B cell (primary cell): ENCODE measurements around the gene DOLPP1. TPM values are rescaled to one million over a fixed set of nuclear protein-coding genes. Genes with fewer than 3 reads are reported as not detected.
A peak's percentile ranks its signal among the peaks of the same experiment; 100 is the strongest.

Experiments used
- ATAC-seq: fragments of 200-7000 bp; cut with Tn5 transposase; one replicate; pipeline ENCODE4 v1.10.0; 2021; ENCODE audit warnings: low read depth, mild to moderate bottlenecking, moderate number of reproducible peaks, moderate library complexity
- CTCF ChIA-PET: fragments of 350-600 bp; sonication (Branson Sonifier 250); formaldehyde crosslinking; loops from one replicate; lab custom pipeline; 2021; ENCODE audit warnings: antibody characterized with exemption, inconsistent platforms; lab: Charles Lee
- POLR2A ChIA-PET: fragments of 350-600 bp; sonication (Branson Sonifier 250); formaldehyde crosslinking; loops from one replicate; lab custom pipeline; 2021; ENCODE audit warnings: antibody characterized with exemption; lab: Charles Lee
- DNase-seq: peaks from one replicate; pipeline ENCODE4 v3.0.0; 2013
- H2AFZ ChIP-seq: 2 replicates; pipeline ENCODE4 v1.6.1; 2012; ENCODE audit warnings: mild to moderate bottlenecking, low read depth, low read length; ENCODE audit not compliant: insufficient read depth, poor library complexity, severe bottlenecking
- H3K27ac ChIP-seq, 2 donors: 1 replicate in 1 of 2; 2 replicates in 1 of 2; pipeline ENCODE4 v1.5.1; 2012 to 2013; ENCODE audit warnings: low read length in 2 of 2, mild to moderate bottlenecking in 2 of 2, moderate library complexity in 1 of 2
- H3K27me3 ChIP-seq, 4 experiments: fragments of 200-600 bp in 1 of 4; sonication (generic) in 1 of 4; replicated peaks in 1 of 4; 1 replicate in 2 of 4; 2 replicates in 2 of 4; pipeline versions ENCODE4 v1.6.1 to v1.7.0; 2013 to 2016; ENCODE audit warnings: low read length in 3 of 4, mild to moderate bottlenecking in 2 of 4, mixed read lengths in 1 of 4, moderate library complexity in 1 of 4; ENCODE audit not compliant: insufficient read depth in 4 of 4, control insufficient read depth in 3 of 4; ENCODE audit errors: control extremely low read depth in 1 of 4
- H3K36me3 ChIP-seq, 2 experiments: replicated peaks in 1 of 2; 1 replicate in 1 of 2; 2 replicates in 1 of 2; pipeline versions ENCODE4 v1.6.1 to v1.7.1; 2013; ENCODE audit warnings: low read length in 1 of 2; ENCODE audit not compliant: insufficient read depth in 2 of 2, control insufficient read depth in 1 of 2; ENCODE audit errors: control extremely low read depth in 1 of 2, extremely low read depth in 1 of 2
- H3K4me1 ChIP-seq, 2 donors: fragments of 200-600 bp in 1 of 2; sonication (generic) in 1 of 2; 1 replicate in 1 of 2; 2 replicates in 1 of 2; pipeline versions ENCODE4 v1.5.1 to v1.6.1; 2013 to 2017; ENCODE audit warnings: low read length in 2 of 2; ENCODE audit not compliant: control insufficient read depth in 2 of 2, insufficient read depth in 2 of 2
- H3K4me2 ChIP-seq: replicated peaks from 2 replicates; pipeline ENCODE3; 2012; ENCODE audit warnings: mild to moderate bottlenecking, low read depth, low read length; ENCODE audit not compliant: poor library complexity, severe bottlenecking
- H3K4me3 ChIP-seq, 5 experiments: fragments of 200-600 bp in 1 of 5; sonication (generic) in 1 of 5; 1 replicate in 3 of 5; 2 replicates in 2 of 5; pipeline versions ENCODE4 v1.5.1 to v1.7.0; 2011 to 2016; ENCODE audit warnings: low read length in 4 of 5, mild to moderate bottlenecking in 4 of 5, low read depth in 2 of 5, control low read depth in 1 of 5, moderate library complexity in 1 of 5; ENCODE audit not compliant: insufficient read depth in 1 of 5; ENCODE audit errors: control extremely low read depth in 1 of 5, extremely low read depth in 1 of 5
- H3K79me2 ChIP-seq: fragments of 200-600 bp; sonication (generic); one replicate; pipeline ENCODE4 v1.6.0; 2016; ENCODE audit warnings: low read length; ENCODE audit not compliant: control insufficient read depth, insufficient read depth
- H3K9ac ChIP-seq: fragments of 200-600 bp; sonication (generic); 2 replicates; pipeline ENCODE4 v1.6.1; 2017; ENCODE audit warnings: mild to moderate bottlenecking, low read length, moderate library complexity
- H3K9me3 ChIP-seq, 3 donors: one replicate each; pipeline versions ENCODE4 v1.6.1 to v1.7.1; 2013; ENCODE audit warnings: low read length in 2 of 3; ENCODE audit not compliant: control insufficient read depth in 2 of 3, insufficient read depth in 1 of 3; ENCODE audit errors: control extremely low read depth in 1 of 3
- H4K20me1 ChIP-seq: 2 replicates; pipeline ENCODE4 v1.6.0; 2012; ENCODE audit warnings: mild to moderate bottlenecking, low read length; ENCODE audit not compliant: insufficient read depth, control insufficient read depth, poor library complexity, severe bottlenecking
- H3K27ac Mint-ChIP-seq: one replicate; pipeline ENCODE4 v1.8.0; 2021; ENCODE audit warnings: mixed read lengths
- H3K27me3 Mint-ChIP-seq: one replicate; pipeline ENCODE4 v1.8.0; 2021; ENCODE audit warnings: mixed read lengths
- H3K4me1 Mint-ChIP-seq: one replicate; pipeline ENCODE4 v1.8.0; 2021; ENCODE audit warnings: mixed read lengths
- H3K4me3 Mint-ChIP-seq: one replicate; pipeline ENCODE4 v1.8.0; 2021; ENCODE audit warnings: mixed read lengths
- H3K9me3 Mint-ChIP-seq: one replicate; pipeline ENCODE4 v1.8.0; 2022; ENCODE audit warnings: mixed read lengths; ENCODE audit not compliant: insufficient read depth
- CTCF ChIP-seq: fragments of 200-600 bp; IDR thresholded peaks from one replicate; pipeline ENCODE4 v1.8.0; 2022; ENCODE audit warnings: antibody characterized with exemption, mild to moderate bottlenecking
- EZH2 ChIP-seq: IDR thresholded peaks from 2 replicates; pipeline ENCODE4 v1.6.1; 2012; ENCODE audit warnings: borderline replicate concordance, low read depth, mild to moderate bottlenecking, moderate library complexity, low read length; ENCODE audit not compliant: insufficient read depth, poor library complexity, severe bottlenecking
- WGBS: methylation state at CpG from one replicate; pipeline ENCODE4 v1.1.5; 2013; ENCODE audit warnings: missing lambda C conversion rate; ENCODE audit not compliant: insufficient coverage; 5-methylcytosine and 5-hydroxymethylcytosine counted together
- intact Hi-C: fragments of 100-400 bp; cut with micrococcal nuclease; formaldehyde crosslinking; loops from one replicate; pipeline ENCODE4 v1.10.0; 2022
- polyA plus RNA-seq: library from polyadenylated mRNA; depleted of rRNA; stranded (reverse); fragments of >200 nt; gene quantifications from 2 replicates; pipeline ENCODE4 v1.2.3, GENCODE V29; 2012
- total RNA-seq, 2 donors: library from RNA; stranded (reverse); fragments of 120-200 nt in 1 of 2; gene quantifications; 1 replicate in 1 of 2; 2 replicates in 1 of 2; pipeline versions ENCODE4 v1.2.3 to v1.2.4, GENCODE V29; 2013 to 2022

The DOLPP1 gene
- total and polyA plus RNA-seq, 2 donors (not counting 1 experiment from before 2014, with no cell fraction given) = 4.7 to 8.6 TPM

- H3K4me1 Mint-ChIP-seq = peaks cover 47% of the 10 kb centered on the region
- CTCF ChIA-PET = interaction anchor here (0.5 to 18.9 kb wide), 30 partner anchors 9 to 988 kb away, joined by 3 to 382 read pairs (median 4); partner anchors contain the start of genes C9orf50, CRAT, IER5L and NTMT1
- Histone ChIP-seq H3K4me3 (peak overlapping the region; percentile 43 to 64 (median 57)), H3K27me3 (no peaks in the 10 kb centered on the region), H3K9me3 (no peaks in the 10 kb centered on the region), H3K9ac (peak overlapping the region; percentile 66), H4K20me1 (peaks cover 8% of the 10 kb centered on the region), H3K36me3 (peaks cover 0 to 45% of the 10 kb centered on the region in 2 experiments), H2AFZ (peak overlapping the region; percentile 79), H3K79me2 (peaks cover 29% of the 10 kb centered on the region), H3K4me1 (peaks cover 43 to 50% of the 10 kb centered on the region in 2 donors), H3K4me2 (peak overlapping the region; percentile 94), H3K27ac (peak overlapping the region; percentile 97 to 100)
- ATAC-seq = peak; percentile 83
- 0% methylated on average over 9 of the region's 11 CpGs for WGBS
- intact Hi-C loops = loop anchor here (1.0 to 2.0 kb wide), 11 partner anchors 29 to 749 kb away; partner anchors contain the start of genes ASB6, DOLPP1, IER5L and NTMT1
- H3K27me3 Mint-ChIP-seq = no peaks in the 10 kb centered on the region
- TF ChIP-seq EZH2 (no peak), CTCF (no peak)
- H3K27ac Mint-ChIP-seq = peak overlapping the region; percentile 94
- no peaks in the 10 kb centered on the region for H3K9me3 Mint-ChIP-seq
- DNase-seq = peak; percentile 95
- H3K4me3 Mint-ChIP-seq = peak overlapping the region; percentile 90
- POLR2A ChIA-PET = interaction anchor here (0.5 to 2.6 kb wide), 14 partner anchors 8 to 644 kb away, joined by 3 to 22 read pairs (median 6); partner anchors contain the start of genes CRAT, IER5L, NTMT1 and PTPA
Measured at GRCh38 chr9:129139993-129140396, 59.1 kb downstream of the DOLPP1 start.

Other genes with a start within 250 kb of the DOLPP1 start
- 6.4 and 7.0 TPM in 2 replicates for gene KYAT1, start 199.2 kb upstream of the DOLPP1 start, total RNA-seq
- gene KYAT1, start 199.2 kb upstream of the DOLPP1 start, polyA plus RNA-seq = 13.4 and 16.2 TPM in 2 replicates
- gene LRRC8A, start 199.0 kb upstream of the DOLPP1 start, total RNA-seq = 14.5 and 15.1 TPM in 2 replicates
- 13.1 and 23.1 TPM in 2 replicates for gene LRRC8A, start 199.0 kb upstream of the DOLPP1 start, polyA plus RNA-seq
- 0.96 and 1.5 TPM in 2 replicates for gene PHYHD1, start 160.1 kb upstream of the DOLPP1 start, total RNA-seq
- 2.0 and 4.4 TPM in 2 replicates for gene PHYHD1, start 160.1 kb upstream of the DOLPP1 start, polyA plus RNA-seq
- gene DOLK, start 133.5 kb upstream of the DOLPP1 start, total RNA-seq = 11.1 and 12.2 TPM in 2 replicates
- gene DOLK, start 133.5 kb upstream of the DOLPP1 start, polyA plus RNA-seq = 1.9 and 3.0 TPM in 2 replicates
- gene NUP188, start 133.4 kb upstream of the DOLPP1 start, total RNA-seq = 83.6 and 93.2 TPM in 2 replicates
- gene NUP188, start 133.4 kb upstream of the DOLPP1 start, polyA plus RNA-seq = 42.8 and 47.7 TPM in 2 replicates
- gene SH3GLB2, start 52.8 kb upstream of the DOLPP1 start, total RNA-seq = 110 and 111 TPM in 2 replicates
- 174 and 176 TPM in 2 replicates for gene SH3GLB2, start 52.8 kb upstream of the DOLPP1 start, polyA plus RNA-seq
- 71.6 and 78.1 TPM in 2 replicates for gene MIGA2, start 44.5 kb upstream of the DOLPP1 start, total RNA-seq
- gene MIGA2, start 44.5 kb upstream of the DOLPP1 start, polyA plus RNA-seq = 62.1 and 85.3 TPM in 2 replicates
- gene CRAT, start 29.7 kb downstream of the DOLPP1 start, total RNA-seq = 11.8 and 14.1 TPM in 2 replicates
- gene CRAT, start 29.7 kb downstream of the DOLPP1 start, polyA plus RNA-seq = 8.0 and 9.0 TPM in 2 replicates
- gene PTPA, start 30.3 kb downstream of the DOLPP1 start, total RNA-seq = 72.8 and 73.9 TPM in 2 replicates
- 26.0 and 35.0 TPM in 2 replicates for gene PTPA, start 30.3 kb downstream of the DOLPP1 start, polyA plus RNA-seq
- 12.9 and 13.2 TPM in 2 replicates for gene IER5L, start 97.2 kb downstream of the DOLPP1 start, total RNA-seq
- 1.3 and 1.5 TPM in 2 replicates for gene IER5L, start 97.2 kb downstream of the DOLPP1 start, polyA plus RNA-seq